Non-pigmented ciliary epithelial cell (primary cell): ENCODE data around the gene HCK.

Source experiments
- DNase-seq: peaks from one replicate; pipeline ENCODE4 v3.0.0-alpha.2; 2010; ENCODE audit warnings: low read depth

The HCK gene

GRCh38 chr20:32062776-32063170 lies 10.7 kb downstream of the HCK start:
- no peak for DNase-seq

- no peak for DNase-seq
Measured at GRCh38 chr20:32063695-32064094, 11.7 kb downstream of the HCK start.

- DNase-seq = no peak
Measured at GRCh38 chr20:32064667-32065066, 12.6 kb downstream of the HCK start.

- peak; percentile 55 for DNase-seq
Measured at GRCh38 chr20:32067234-32067821, 15.3 kb downstream of the HCK start.

GRCh38 chr20:32068174-32068573 lies 16.1 kb downstream of the HCK start:
- no peak for DNase-seq

- no peak for DNase-seq
Measured at GRCh38 chr20:32069711-32070110, 17.7 kb downstream of the HCK start.

- DNase-seq = no peak
Measured at GRCh38 chr20:32070282-32070681, 18.2 kb downstream of the HCK start.

- no peak for DNase-seq
Measured at GRCh38 chr20:32070690-32071213, 18.7 kb downstream of the HCK start.

GRCh38 chr20:32071395-32072167 lies 19.5 kb downstream of the HCK start:
- DNase-seq = no peak

GRCh38 chr20:32072168-32072750 lies 20.2 kb downstream of the HCK start:
- no peak for DNase-seq

- DNase-seq = no peak
Measured at GRCh38 chr20:32075534-32075933, 23.5 kb downstream of the HCK start.

GRCh38 chr20:32077190-32077589 lies 25.1 kb downstream of the HCK start:
- no peak for DNase-seq

GRCh38 chr20:32078322-32078721 lies 26.3 kb downstream of the HCK start:
- DNase-seq = no peak

- no peak for DNase-seq
Measured at GRCh38 chr20:32078791-32079190, 26.7 kb downstream of the HCK start.

- no peak for DNase-seq
Measured at GRCh38 chr20:32079655-32080109, 27.6 kb downstream of the HCK start.

GRCh38 chr20:32080783-32081182 lies 28.7 kb downstream of the HCK start:
- no peak for DNase-seq

GRCh38 chr20:32083469-32083868 lies 31.4 kb downstream of the HCK start:
- no peak for DNase-seq

GRCh38 chr20:32087070-32087469 lies 35.0 kb downstream of the HCK start:
- no peak for DNase-seq

- DNase-seq = no peak
Measured at GRCh38 chr20:32088759-32089158, 36.7 kb downstream of the HCK start.

- DNase-seq = no peak
Measured at GRCh38 chr20:32089637-32090362, 37.8 kb downstream of the HCK start.

- no peak for DNase-seq
Measured at GRCh38 chr20:32091888-32092346, 39.9 kb downstream of the HCK start.

- no peak for DNase-seq
Measured at GRCh38 chr20:32098786-32099185, 46.7 kb downstream of the HCK start.
